ENCODE measurements around the gene HAPLN2.
A peak's percentile ranks its signal among the peaks of the same experiment; 100 is the strongest.

Gene HAPLN2

GRCh38 chr1:156601122-156601830, 17.9 kb upstream of the HAPLN2 start, which contains the start of gene GPATCH4 (continued):
- TF ChIP-seq INSM2 (tag by site-specific recombination; IDR thresholded peaks at IDR 0.05) (no peak), ZBTB20 (tag by site-specific recombination; IDR thresholded peaks at IDR 0.05) (peak; percentile 76; the same call in 1 of the 2 replicates), ZNF335 (tag by site-specific recombination; conservative IDR thresholded peaks at IDR 0.05) (peak; percentile 72), ZNF10 (tag by site-specific recombination; IDR thresholded peaks at IDR 0.05) (no peak), IKZF3 (tag by site-specific recombination; IDR thresholded peaks at IDR 0.05) (peak; percentile 94), PBX3 (CRISPR knock-in tag; IDR thresholded peaks at IDR 0.05) (no peak), ZNF707 (tag by site-specific recombination; IDR thresholded peaks at IDR 0.05) (no peak), KLF8 (tag by site-specific recombination; IDR thresholded peaks at IDR 0.05) (0 out of 2 replicates have a peak, but pooled peaks have one; percentile 24), OVOL3 (tag by site-specific recombination; IDR thresholded peaks at IDR 0.05) (no peak), ZNF155 (tag by site-specific recombination; IDR thresholded peaks at IDR 0.05) (no peak), ZNF677 (tag by site-specific recombination; IDR thresholded peaks at IDR 0.05) (no peak), KLF1 (tag by site-specific recombination; IDR thresholded peaks at IDR 0.05) (no peak), ZNF280C (tag by site-specific recombination; IDR thresholded peaks at IDR 0.05) (no peak), ZNF510 (tag by site-specific recombination; IDR thresholded peaks at IDR 0.05; ENCODE audit: insufficient replicate concordance) (no peak), TCF7L2 (IDR thresholded peaks at IDR 0.05; ENCODE audit: borderline replicate concordance, low read depth, low read length) (no peak), ZNF596 (tag by site-specific recombination; IDR thresholded peaks at IDR 0.05) (no peak), SP3 (tag by site-specific recombination; IDR thresholded peaks at IDR 0.05) (no peak; the same call in none of the 2 replicates), EGR2 (tag by site-specific recombination; IDR thresholded peaks at IDR 0.05; ENCODE audit: low read depth) (no peak), ZNF585B (tag by site-specific recombination; IDR thresholded peaks at IDR 0.05) (no peak), ZNF24 (tag by site-specific recombination; IDR thresholded peaks at IDR 0.05) (peak; percentile 85), ZNF777 (tag by site-specific recombination; IDR thresholded peaks at IDR 0.05; ENCODE audit: borderline replicate concordance) (no peak), ZBTB17 (tag by site-specific recombination; IDR thresholded peaks at IDR 0.05) (peak; percentile 75), ZNF692 (tag by site-specific recombination; IDR thresholded peaks at IDR 0.05) (peak; percentile 58; the same call in 1 of the 2 replicates), KLF7 (tag by site-specific recombination; IDR thresholded peaks at IDR 0.05; ENCODE audit: borderline replicate concordance) (no peak), ZBTB8A (tag by site-specific recombination; IDR thresholded peaks at IDR 0.05) (peak; percentile 45; the same call in 1 of the 2 replicates), ZNF202 (tag by site-specific recombination; IDR thresholded peaks at IDR 0.05; ENCODE audit: borderline replicate concordance) (no peak), ZNF776 (tag by site-specific recombination; IDR thresholded peaks at IDR 0.05; ENCODE audit: borderline replicate concordance) (no peak), RBAK (tag by site-specific recombination; IDR thresholded peaks at IDR 0.05) (no peak), ZSCAN23 (tag by site-specific recombination; IDR thresholded peaks at IDR 0.05) (0 out of 2 replicates have a peak, but pooled peaks have one; percentile 22), ATF2 (tag by site-specific recombination; IDR thresholded peaks at IDR 0.05; ENCODE audit: low read depth) (no peak), ZNF473 (tag by site-specific recombination; IDR thresholded peaks at IDR 0.05) (no peak), ZNF239 (tag by site-specific recombination; IDR thresholded peaks at IDR 0.05) (no peak), ZBTB48 (tag by site-specific recombination; IDR thresholded peaks at IDR 0.05) (0 out of 2 replicates have a peak, but pooled peaks have one; percentile 30), ZNF391 (tag by site-specific recombination; IDR thresholded peaks at IDR 0.05; ENCODE audit: borderline replicate concordance, low read depth) (no peak)
